SK-N-SH (cell line): ENCODE results near the gene TOM1L2. TPM values are rescaled to one million over a fixed set of nuclear protein-coding genes. Genes with fewer than 3 reads are reported as not detected.

Experiments
- CTCF ChIA-PET: fragments of 300-600, 350-600 bp; formaldehyde crosslinking; extraction: SDS; loops from one replicate; lab custom pipeline; 2021; lab: Yijun Ruan, JAX
- POLR2A ChIA-PET: fragments of 350-600 bp; sonication (Branson Sonifier 250); formaldehyde crosslinking; extraction: SDS; loops from one replicate; lab custom pipeline; 2020; ENCODE audit warnings: antibody characterized with exemption, inconsistent platforms; lab: Yijun Ruan, JAX
- DNase-seq: peaks from one replicate; pipeline ENCODE4 v3.0.0; 2012
- H2AFZ ChIP-seq: fragments of 200-600 bp; sonication (generic); 2 replicates; pipeline ENCODE4 v1.8.1; 2016; ENCODE audit warnings: antibody characterized with exemption, mild to moderate bottlenecking, low read depth
- H3F3A ChIP-seq: fragments of 200-600 bp; sonication (generic); replicated peaks from 2 replicates; pipeline ENCODE3; 2016; ENCODE audit warnings: antibody characterized with exemption, mild to moderate bottlenecking; ENCODE audit not compliant: insufficient read depth
- H3K27ac ChIP-seq, 2 experiments: fragments of 200-500 bp in 1 of 2; fragments of 200-600 bp in 1 of 2; sonication (Bioruptor generic) in 1 of 2; sonication (generic), shearing (Covaris generic) in 1 of 2; 2 replicates each; pipeline versions ENCODE4 v1.5.1 to v1.6.1; 2014 to 2016; ENCODE audit warnings: low read depth in 2 of 2, inconsistent platforms in 1 of 2, low read length in 1 of 2, mild to moderate bottlenecking in 1 of 2, mixed read lengths in 1 of 2
- H3K27me3 ChIP-seq: fragments of 200-600 bp; sonication (generic), shearing (Covaris generic); 2 replicates; pipeline ENCODE4 v1.6.1; 2016; ENCODE audit warnings: mixed run types; ENCODE audit not compliant: insufficient read depth
- H3K36me3 ChIP-seq, 2 experiments: fragments of 200-500 bp in 1 of 2; fragments of 200-600 bp in 1 of 2; sonication (Bioruptor generic) in 1 of 2; sonication (generic) in 1 of 2; replicated peaks in 1 of 2; 2 replicates each; pipeline versions ENCODE3 to v1.5.1; 2014 to 2016; ENCODE audit warnings: low read length in 1 of 2, mild to moderate bottlenecking in 1 of 2; ENCODE audit not compliant: insufficient read depth in 2 of 2, control insufficient read depth in 1 of 2
- H3K4me1 ChIP-seq, 2 experiments: fragments of 200-500 bp in 1 of 2; fragments of 200-600 bp in 1 of 2; sonication (Bioruptor generic) in 1 of 2; sonication (generic), shearing (Covaris generic) in 1 of 2; 2 replicates each; pipeline versions ENCODE4 v1.5.1 to v1.6.1; 2014 to 2016; ENCODE audit warnings: low read depth in 1 of 2, low read length in 1 of 2, mixed run types in 1 of 2; ENCODE audit not compliant: insufficient read depth in 2 of 2, control insufficient read depth in 1 of 2
- H3K4me2 ChIP-seq: fragments of 200-600 bp; sonication (generic), shearing (Covaris generic); 2 replicates; pipeline ENCODE4 v1.6.1; 2017; ENCODE audit warnings: mixed run types
- H3K4me3 ChIP-seq, 2 experiments: fragments of 200-500 bp in 1 of 2; fragments of 200-600 bp in 1 of 2; sonication (Bioruptor generic) in 1 of 2; sonication (generic), shearing (Covaris generic) in 1 of 2; 2 replicates each; pipeline versions ENCODE4 v1.5.1 to v1.8.1; 2014 to 2016; ENCODE audit warnings: low read depth in 2 of 2, inconsistent platforms in 1 of 2, low read length in 1 of 2, mild to moderate bottlenecking in 1 of 2, mixed read lengths in 1 of 2, moderate library complexity in 1 of 2
- H3K79me2 ChIP-seq: fragments of 200-600 bp; sonication (generic); 2 replicates; pipeline ENCODE4 v1.8.1; 2017; ENCODE audit warnings: mild to moderate bottlenecking; ENCODE audit not compliant: insufficient read depth
- H3K9ac ChIP-seq: fragments of 200-600 bp; sonication (generic); 2 replicates; pipeline ENCODE4 v1.6.1; 2017; ENCODE audit warnings: mixed run types
- H3K9me2 ChIP-seq: fragments of 200-600 bp; sonication (generic); 2 replicates; pipeline ENCODE4 v1.6.1; 2017; ENCODE audit warnings: mixed run types
- H3K9me3 ChIP-seq: fragments of 200-600 bp; sonication (generic); 2 replicates; pipeline ENCODE4 v1.6.1; 2017; ENCODE audit warnings: mixed run types, mild to moderate bottlenecking, moderate library complexity
- H4K20me1 ChIP-seq: fragments of 200-600 bp; sonication (generic); 2 replicates; pipeline ENCODE4 v1.6.1; 2017; ENCODE audit warnings: mild to moderate bottlenecking, mixed run types; ENCODE audit not compliant: insufficient read depth
- CHD2 ChIP-seq: fragments of 150-350 bp; IDR thresholded peaks from 2 replicates; pipeline ENCODE4 v1.6.1; 2018; ENCODE audit warnings: low read length; ENCODE audit not compliant: partially characterized antibody
- EZH2phosphoT487 ChIP-seq: fragments of 200-600 bp; sonication (generic); IDR thresholded peaks from 2 replicates; pipeline ENCODE4 v1.6.1; 2017; ENCODE audit warnings: low read depth, mixed run types, mild to moderate bottlenecking, antibody characterized with exemption, moderate library complexity, borderline replicate concordance
- GABPA ChIP-seq: IDR thresholded peaks from 2 replicates; pipeline ENCODE4 v1.4.0; 2012; ENCODE audit warnings: low read depth, mild to moderate bottlenecking
- JUND ChIP-seq: IDR thresholded peaks from 2 replicates; pipeline ENCODE4 v1.4.0; 2012
- MAX ChIP-seq: IDR thresholded peaks from 2 replicates; pipeline ENCODE4 v1.4.0; 2012; ENCODE audit warnings: low read depth
- POLR2AphosphoS5 ChIP-seq: IDR thresholded peaks from 2 replicates; pipeline ENCODE4 v1.6.1; 2012; ENCODE audit warnings: low read depth, low read length
- RAD21 ChIP-seq: IDR thresholded peaks from 2 replicates; pipeline ENCODE4 v1.6.1; 2012; ENCODE audit warnings: mild to moderate bottlenecking, low read length
- USF2 ChIP-seq: fragments of 150-350 bp; IDR thresholded peaks from 2 replicates; pipeline ENCODE4 v1.6.1; 2017; ENCODE audit warnings: antibody characterized with exemption, low read length, low read depth, borderline replicate concordance
- WGBS: methylation state at CpG from one replicate; pipeline ENCODE4 v1.1.6; 2017; ENCODE audit warnings: low lambda C conversion rate; 5-methylcytosine and 5-hydroxymethylcytosine counted together
- polyA plus RNA-seq, 3 experiments: library from polyadenylated mRNA; depleted of rRNA; stranded (reverse); fragments of >200 nt; gene quantifications; 2 replicates each; pipeline ENCODE4 v1.2.3, GENCODE V29; 2012
- TF ChIP-seq, protein P1 (sequence below): IDR thresholded peaks from 2 replicates; pipeline ENCODE4 v1.6.1; 2012; ENCODE audit warnings: mild to moderate bottlenecking, low read depth, low read length, moderate library complexity
- TF ChIP-seq, protein P2 (sequence below): fragments of 200-600 bp; sonication (generic); IDR thresholded peaks from 2 replicates; pipeline ENCODE4 v1.6.1; 2017; ENCODE audit warnings: antibody characterized with exemption, mild to moderate bottlenecking, moderate library complexity

TOM1L2 gene
- polyA plus RNA-seq, 1 of the 3 experiments (the other 2 are of a cell fraction), result 85.4 TPM

- H3K4me3 ChIP-seq, result no peak overlapping the region
- no peaks in the 10 kb centered on the region for H3K9me2 ChIP-seq
- peaks cover 0 to 31% of the 10 kb centered on the region in 2 experiments; a peak in 1 of 4 replicates for H3K4me1 ChIP-seq
- WGBS, result 87% methylated on average over 7 of the region's 7 CpGs
- H2AFZ ChIP-seq, result no peak overlapping the region
- H3K27ac ChIP-seq, result no peak overlapping the region; a peak in 1 of 4 replicates
- H3K36me3 ChIP-seq, result peaks cover 19 to 55% of the 10 kb centered on the region in 2 experiments
- no peak overlapping the region for H3K9ac ChIP-seq
- CTCF ChIA-PET, result interaction anchor here (0.7 to 10.4 kb wide), 10 partner anchors 10 to 105 kb away, joined by 3 to 158 read pairs (median 4); no protein-coding TSS in a partner anchor
- POLR2A ChIA-PET, result interaction anchor here (0.8 to 0.9 kb wide), 2 partner anchors 12 to 22 kb away, joined by 3 to 4 read pairs; no protein-coding TSS in a partner anchor
- no peaks in the 10 kb centered on the region for H4K20me1 ChIP-seq
- no peaks in the 10 kb centered on the region for H3K9me3 ChIP-seq
- H3F3A ChIP-seq, result no peaks in the 10 kb centered on the region
- H3K4me2 ChIP-seq, result no peak overlapping the region
- TF ChIP-seq RAD21 (peak; percentile 21; the same call in 1 of the 2 replicates), EZH2phosphoT487 (no peak), CHD2 (no peak), POLR2AphosphoS5 (no peak), JUND (no peak), USF2 (no peak)
- TF ChIP-seq, protein P1, sequence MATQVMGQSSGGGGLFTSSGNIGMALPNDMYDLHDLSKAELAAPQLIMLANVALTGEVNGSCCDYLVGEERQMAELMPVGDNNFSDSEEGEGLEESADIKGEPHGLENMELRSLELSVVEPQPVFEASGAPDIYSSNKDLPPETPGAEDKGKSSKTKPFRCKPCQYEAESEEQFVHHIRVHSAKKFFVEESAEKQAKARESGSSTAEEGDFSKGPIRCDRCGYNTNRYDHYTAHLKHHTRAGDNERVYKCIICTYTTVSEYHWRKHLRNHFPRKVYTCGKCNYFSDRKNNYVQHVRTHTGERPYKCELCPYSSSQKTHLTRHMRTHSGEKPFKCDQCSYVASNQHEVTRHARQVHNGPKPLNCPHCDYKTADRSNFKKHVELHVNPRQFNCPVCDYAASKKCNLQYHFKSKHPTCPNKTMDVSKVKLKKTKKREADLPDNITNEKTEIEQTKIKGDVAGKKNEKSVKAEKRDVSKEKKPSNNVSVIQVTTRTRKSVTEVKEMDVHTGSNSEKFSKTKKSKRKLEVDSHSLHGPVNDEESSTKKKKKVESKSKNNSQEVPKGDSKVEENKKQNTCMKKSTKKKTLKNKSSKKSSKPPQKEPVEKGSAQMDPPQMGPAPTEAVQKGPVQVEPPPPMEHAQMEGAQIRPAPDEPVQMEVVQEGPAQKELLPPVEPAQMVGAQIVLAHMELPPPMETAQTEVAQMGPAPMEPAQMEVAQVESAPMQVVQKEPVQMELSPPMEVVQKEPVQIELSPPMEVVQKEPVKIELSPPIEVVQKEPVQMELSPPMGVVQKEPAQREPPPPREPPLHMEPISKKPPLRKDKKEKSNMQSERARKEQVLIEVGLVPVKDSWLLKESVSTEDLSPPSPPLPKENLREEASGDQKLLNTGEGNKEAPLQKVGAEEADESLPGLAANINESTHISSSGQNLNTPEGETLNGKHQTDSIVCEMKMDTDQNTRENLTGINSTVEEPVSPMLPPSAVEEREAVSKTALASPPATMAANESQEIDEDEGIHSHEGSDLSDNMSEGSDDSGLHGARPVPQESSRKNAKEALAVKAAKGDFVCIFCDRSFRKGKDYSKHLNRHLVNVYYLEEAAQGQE, result no peak
- TF ChIP-seq, protein P2, sequence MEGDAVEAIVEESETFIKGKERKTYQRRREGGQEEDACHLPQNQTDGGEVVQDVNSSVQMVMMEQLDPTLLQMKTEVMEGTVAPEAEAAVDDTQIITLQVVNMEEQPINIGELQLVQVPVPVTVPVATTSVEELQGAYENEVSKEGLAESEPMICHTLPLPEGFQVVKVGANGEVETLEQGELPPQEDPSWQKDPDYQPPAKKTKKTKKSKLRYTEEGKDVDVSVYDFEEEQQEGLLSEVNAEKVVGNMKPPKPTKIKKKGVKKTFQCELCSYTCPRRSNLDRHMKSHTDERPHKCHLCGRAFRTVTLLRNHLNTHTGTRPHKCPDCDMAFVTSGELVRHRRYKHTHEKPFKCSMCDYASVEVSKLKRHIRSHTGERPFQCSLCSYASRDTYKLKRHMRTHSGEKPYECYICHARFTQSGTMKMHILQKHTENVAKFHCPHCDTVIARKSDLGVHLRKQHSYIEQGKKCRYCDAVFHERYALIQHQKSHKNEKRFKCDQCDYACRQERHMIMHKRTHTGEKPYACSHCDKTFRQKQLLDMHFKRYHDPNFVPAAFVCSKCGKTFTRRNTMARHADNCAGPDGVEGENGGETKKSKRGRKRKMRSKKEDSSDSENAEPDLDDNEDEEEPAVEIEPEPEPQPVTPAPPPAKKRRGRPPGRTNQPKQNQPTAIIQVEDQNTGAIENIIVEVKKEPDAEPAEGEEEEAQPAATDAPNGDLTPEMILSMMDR, result no peak
- peak; percentile 53 for DNase-seq
- no peaks in the 10 kb centered on the region for H3K27me3 ChIP-seq
- H3K79me2 ChIP-seq, result no peaks in the 10 kb centered on the region
Measured at GRCh38 chr17:17888821-17889220, 83.4 kb downstream of the TOM1L2 start.

GRCh38 chr17:17888371-17888770 is 83.8 kb downstream of the TOM1L2 start:
- 82% methylated on average over 1 of the region's 1 CpG for WGBS
- Histone ChIP-seq H3K4me1 (peaks cover 0 to 31% of the 10 kb centered on the region in 2 experiments; a peak in 1 of 4 replicates), H2AFZ (no peak overlapping the region), H3K79me2 (no peaks in the 10 kb centered on the region), H3K27me3 (no peaks in the 10 kb centered on the region), H3K4me3 (no peak overlapping the region), H3K4me2 (no peak overlapping the region), H3K9ac (no peak overlapping the region), H3K9me2 (no peaks in the 10 kb centered on the region), H3K27ac (no peak overlapping the region; a peak in 1 of 4 replicates), H3K36me3 (peaks cover 15 to 54% of the 10 kb centered on the region in 2 experiments), H3F3A (no peaks in the 10 kb centered on the region)
- CTCF ChIA-PET, result interaction anchor here (1.1 to 10.4 kb wide), 8 partner anchors 9 to 106 kb away, joined by 3 to 158 read pairs (median 4); no protein-coding TSS in a partner anchor
- POLR2A ChIA-PET, result interaction anchor here (0.8 to 0.9 kb wide), 2 partner anchors 13 to 23 kb away, joined by 3 to 4 read pairs; no protein-coding TSS in a partner anchor
- TF ChIP-seq MAX (no peak), GABPA (no peak)
- TF ChIP-seq, all 33 proteins: peak for 0
- H4K20me1 ChIP-seq, result no peaks in the 10 kb centered on the region
- DNase-seq, result no peak
- H3K9me3 ChIP-seq, result no peaks in the 10 kb centered on the region
